ENCODE results near the gene ENTHD1.

GRCh38 chr22:39940757-39941305, 47.3 kb upstream of the ENTHD1 start:
- TF ChIP-seq CTCF (conservative IDR thresholded peaks at IDR 0.05; ENCODE audit: low read depth, low read length) = no peak
- no peak for TF ChIP-seq SMC3 (IDR thresholded peaks at IDR 0.05; ENCODE audit: low read depth, low read length)
- no peak for TF ChIP-seq POLR2A (IDR thresholded peaks at IDR 0.05; ENCODE audit: low read depth, low read length)
